HG02610 (cell line): Measurements from ENCODE around the gene PLPP4.

Experiments
- ATAC-seq: cut with Tn5 transposase; IDR thresholded peaks from one replicate; pipeline ENCODE4 v1.9.1; 2021; ENCODE audit warnings: mild to moderate bottlenecking, moderate library complexity; ENCODE audit not compliant: unreplicated experiment

Gene PLPP4

GRCh38 chr10:120515741-120516140, 58.7 kb downstream of the PLPP4 start:
- ATAC-seq, result no peak

- no peak for ATAC-seq
Observed at GRCh38 chr10:120516426-120516825, 59.4 kb downstream of the PLPP4 start.

GRCh38 chr10:120517196-120517595, 60.2 kb downstream of the PLPP4 start:
- no peak for ATAC-seq

DNA sequence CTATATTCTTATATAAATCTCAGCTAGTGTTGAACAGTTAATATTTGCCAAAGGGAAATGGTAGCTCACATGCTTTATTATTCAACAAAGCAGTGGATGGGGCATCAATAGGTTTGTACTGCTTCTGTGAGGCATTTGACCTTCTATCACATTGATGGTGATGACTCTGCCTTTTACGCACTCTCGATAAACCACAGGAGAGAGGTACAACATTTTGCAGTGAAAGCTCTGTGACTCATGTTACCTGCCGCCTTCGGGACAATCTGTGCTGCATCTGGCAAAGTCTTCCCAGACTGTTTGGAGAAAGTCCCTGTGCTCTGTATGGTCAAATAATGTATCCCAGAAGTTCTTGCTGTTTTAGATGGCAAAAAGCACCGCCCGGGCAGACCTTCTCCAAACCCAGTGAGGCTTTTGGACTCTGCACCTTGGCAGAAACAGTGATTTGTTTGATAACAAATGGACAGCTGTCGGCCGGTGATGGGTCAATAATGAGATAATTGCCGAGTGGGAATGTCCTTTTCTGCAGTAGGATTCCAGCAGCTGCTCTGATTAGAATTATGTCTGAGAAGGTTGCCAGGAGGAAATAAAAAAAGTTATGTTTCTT, 61.0 kb downstream of the PLPP4 start:
- ATAC-seq, result no peak

- ATAC-seq, result no peak
Observed at GRCh38 chr10:120521880-120522279, 64.9 kb downstream of the PLPP4 start.

DNA sequence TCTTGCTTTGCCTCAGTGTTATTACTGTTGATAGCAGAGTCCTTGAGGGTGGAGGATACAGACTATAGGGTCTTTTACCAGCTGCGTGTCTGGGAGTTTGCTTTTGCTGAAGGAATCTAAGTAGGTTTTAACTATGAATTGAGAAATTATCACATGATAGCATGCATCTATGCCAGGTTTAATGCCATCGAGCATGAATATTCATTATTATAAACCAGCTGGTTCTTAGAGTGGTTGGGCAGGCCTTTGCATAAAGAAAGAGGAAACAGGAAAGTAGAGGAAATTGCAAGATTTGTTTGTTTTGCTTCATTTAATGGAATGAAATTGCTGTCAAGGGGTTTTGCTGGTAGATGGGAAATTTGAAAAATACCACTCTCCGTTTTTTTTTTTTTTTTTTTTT, 70.7 kb downstream of the PLPP4 start:
- ATAC-seq, result no peak

GRCh38 chr10:120530699-120531098, 73.7 kb downstream of the PLPP4 start:
- ATAC-seq, result no peak

GRCh38 chr10:120538091-120538490, 81.1 kb downstream of the PLPP4 start:
- ATAC-seq, result no peak

DNA sequence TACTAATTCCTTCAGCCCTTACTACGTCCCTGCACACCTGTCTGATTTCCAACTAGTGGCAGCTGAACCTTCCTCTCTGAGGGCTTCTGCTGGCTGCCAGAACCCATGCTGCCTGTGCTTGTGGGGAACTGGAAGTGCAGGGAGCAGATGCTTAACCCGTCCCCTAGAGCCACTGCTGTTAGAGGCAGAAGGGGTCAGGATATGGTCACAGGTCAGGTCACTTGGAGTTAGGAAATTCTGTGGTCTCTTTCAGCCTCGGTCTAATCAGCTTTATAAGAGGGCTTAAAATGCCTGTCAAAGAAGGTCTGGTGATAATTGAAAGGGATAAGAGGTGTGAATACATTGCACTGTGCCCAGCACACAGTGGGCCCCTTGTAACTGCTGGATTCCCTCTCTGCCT, 82.0 kb downstream of the PLPP4 start:
- ATAC-seq, result no peak

DNA sequence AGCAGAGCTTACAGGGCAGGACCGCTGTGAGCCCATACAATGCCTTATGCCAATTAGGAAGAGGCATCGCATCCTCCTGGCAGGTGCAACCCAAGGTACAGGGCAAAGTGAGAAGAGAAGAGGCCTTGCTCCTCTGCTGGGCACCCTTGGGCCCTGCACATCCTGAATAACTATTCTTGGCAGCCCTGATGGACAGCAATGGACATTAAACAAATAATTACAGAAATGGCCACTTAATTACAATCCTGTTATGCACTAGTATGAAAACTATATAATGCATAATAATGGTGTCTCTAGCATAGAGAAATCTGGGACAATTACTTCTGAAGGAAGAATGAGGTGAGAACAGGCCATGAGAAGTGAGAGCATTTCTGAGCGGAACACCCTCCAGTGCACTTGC, 83.5 kb downstream of the PLPP4 start:
- ATAC-seq, result no peak

GRCh38 chr10:120541984-120542383, 85.0 kb downstream of the PLPP4 start:
- ATAC-seq, result no peak

GRCh38 chr10:120542591-120542990, 85.6 kb downstream of the PLPP4 start:
- no peak for ATAC-seq

DNA sequence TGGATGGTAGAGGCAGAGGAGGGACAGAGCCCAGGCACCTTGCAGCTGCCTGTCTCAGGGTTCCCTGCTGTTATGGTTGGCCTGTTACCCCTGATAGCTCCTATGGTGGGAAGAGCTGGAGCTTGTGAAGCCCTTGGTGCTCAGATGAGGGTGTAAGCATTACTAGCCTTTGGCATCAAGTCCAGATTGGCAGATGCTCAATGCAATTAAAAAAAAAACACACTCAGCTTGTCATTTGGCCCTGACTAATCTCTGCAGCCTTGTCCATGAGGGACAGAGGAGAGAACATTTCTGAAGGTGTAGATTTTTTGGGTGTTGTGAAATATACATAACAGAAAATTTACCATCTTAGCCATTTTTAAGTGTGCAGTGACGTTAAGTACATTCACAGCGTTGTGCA, 86.3 kb downstream of the PLPP4 start:
- no peak for ATAC-seq

GRCh38 chr10:120548210-120548609, 91.2 kb downstream of the PLPP4 start:
- no peak for ATAC-seq

- no peak for ATAC-seq
Observed at GRCh38 chr10:120552262-120552661, 95.2 kb downstream of the PLPP4 start.

GRCh38 chr10:120553911-120554310, 96.9 kb downstream of the PLPP4 start:
- ATAC-seq, result no peak

- ATAC-seq, result no peak
Observed at GRCh38 chr10:120555436-120555835, 98.4 kb downstream of the PLPP4 start.

DNA sequence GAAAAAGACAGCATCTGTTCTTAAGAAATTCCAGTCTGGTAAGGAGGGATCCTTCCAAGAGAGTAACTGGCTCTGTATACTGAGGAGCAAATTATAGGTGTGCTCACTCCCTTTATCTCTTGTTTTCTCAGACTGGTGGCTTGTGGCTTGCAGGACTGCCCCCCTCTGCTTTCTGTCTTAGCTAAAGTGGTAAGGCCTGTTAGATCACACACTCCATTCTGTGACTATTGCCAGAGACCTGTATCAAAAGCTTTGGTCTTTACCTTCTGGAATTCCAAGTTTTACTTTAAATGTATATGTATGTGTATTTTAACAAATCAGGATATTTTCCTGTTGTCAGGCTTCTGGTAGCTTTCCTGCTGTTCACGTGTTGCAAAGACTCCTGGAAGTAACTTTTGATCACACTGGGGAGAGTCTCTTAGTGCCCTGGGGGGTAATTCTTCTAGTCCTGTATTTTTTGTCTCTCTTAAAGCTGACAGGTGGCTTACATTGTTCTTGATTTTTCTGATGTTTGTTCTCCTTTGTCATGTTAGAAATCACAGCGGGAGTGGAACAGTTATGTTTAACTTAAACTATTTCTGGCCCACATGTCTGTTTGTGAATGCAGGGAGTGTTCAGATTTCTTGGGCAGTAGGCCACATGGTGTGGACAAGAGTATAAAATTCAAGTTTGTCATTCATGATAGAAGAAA, 99.0 kb downstream of the PLPP4 start:
- ATAC-seq, result no peak

DNA sequence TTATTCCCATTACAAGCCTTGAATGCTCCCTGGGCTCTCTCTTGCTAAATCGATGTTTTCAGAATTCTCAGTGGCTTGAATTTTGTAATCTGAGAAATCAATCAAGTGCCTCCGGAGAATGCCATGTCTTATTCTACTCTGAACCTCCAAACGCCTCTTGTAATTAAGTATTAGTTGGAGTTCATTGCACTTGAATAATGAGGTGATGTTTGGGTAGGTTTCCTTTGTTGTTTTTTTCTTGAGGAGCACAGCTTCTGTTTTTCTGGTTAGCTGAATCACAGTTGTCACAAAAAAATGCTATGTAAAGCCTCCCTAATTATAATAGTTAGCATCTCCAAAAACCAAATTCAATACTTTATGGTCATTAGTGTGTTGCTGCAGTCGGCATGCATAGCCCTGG, 100.3 kb downstream of the PLPP4 start:
- ATAC-seq, result no peak

DNA sequence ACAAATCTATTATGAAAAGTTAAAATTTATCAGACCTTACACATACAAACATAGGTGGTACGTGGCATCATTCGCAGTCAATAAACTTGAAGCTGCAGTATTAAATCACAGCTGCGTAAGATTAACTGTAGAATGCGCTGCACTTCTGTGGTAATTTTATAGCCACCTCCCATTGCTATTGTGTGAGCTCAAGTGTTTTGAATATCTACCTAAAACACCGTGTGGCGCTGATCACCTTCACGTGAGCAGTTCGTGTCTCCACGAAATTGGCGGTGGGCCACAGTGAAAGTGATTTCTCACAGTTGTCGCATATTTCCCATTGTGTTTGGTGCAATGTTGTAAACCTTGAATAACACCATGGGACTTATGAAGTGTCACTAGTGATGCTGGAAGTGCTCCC, 102.8 kb downstream of the PLPP4 start:
- ATAC-seq, result no peak

DNA sequence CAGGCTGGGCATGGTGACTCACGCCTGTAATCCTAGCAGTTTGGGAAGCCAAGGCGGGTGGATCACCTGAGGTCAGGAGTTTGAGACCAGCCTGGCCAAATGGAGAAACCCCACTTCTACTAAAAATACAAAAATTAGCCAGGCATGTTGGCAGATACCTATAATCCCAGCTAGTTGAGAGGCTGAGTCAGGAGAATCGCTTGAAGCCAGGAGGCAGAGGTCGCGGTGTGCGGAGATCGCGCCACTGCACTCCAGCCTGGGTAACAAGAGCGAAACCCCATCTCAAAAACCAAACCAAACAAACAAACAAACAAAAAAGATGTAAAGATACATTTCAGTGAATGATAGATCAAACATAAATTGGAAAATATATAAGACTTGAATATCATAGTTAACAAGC, 105.9 kb downstream of the PLPP4 start:
- ATAC-seq, result no peak

- no peak for ATAC-seq
Observed at GRCh38 chr10:120570418-120570817, 113.4 kb downstream of the PLPP4 start.

DNA sequence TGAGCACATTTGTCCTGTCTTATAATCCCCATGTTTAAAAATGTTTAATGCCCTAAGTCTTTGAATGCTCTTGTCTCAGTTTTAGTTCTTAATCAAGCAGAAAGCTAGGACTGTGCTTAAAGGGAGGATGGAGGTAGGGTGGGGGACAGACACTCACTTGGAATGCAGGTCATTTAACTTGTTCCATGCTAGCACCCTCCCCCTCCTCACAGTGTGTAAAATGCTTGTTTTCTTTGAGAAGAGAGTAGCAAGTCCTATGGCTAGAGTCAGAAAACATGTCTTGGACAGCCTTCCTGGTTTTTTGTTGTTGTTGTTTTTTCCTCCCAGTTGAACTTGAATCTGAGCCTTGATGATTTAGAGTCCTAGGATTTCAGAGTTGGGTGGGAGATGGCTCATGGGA, 114.2 kb downstream of the PLPP4 start:
- ATAC-seq, result no peak
